ENCODE data around the gene EXOC3L4. TPM values are rescaled to one million over a fixed set of nuclear protein-coding genes. Genes with fewer than 3 reads are reported as not detected.

EXOC3L4 gene
- total and polyA plus RNA-seq, 2 donors (not counting 3 experiments of a cell fraction or from before 2014, with no cell fraction given) = not detected

DNA sequence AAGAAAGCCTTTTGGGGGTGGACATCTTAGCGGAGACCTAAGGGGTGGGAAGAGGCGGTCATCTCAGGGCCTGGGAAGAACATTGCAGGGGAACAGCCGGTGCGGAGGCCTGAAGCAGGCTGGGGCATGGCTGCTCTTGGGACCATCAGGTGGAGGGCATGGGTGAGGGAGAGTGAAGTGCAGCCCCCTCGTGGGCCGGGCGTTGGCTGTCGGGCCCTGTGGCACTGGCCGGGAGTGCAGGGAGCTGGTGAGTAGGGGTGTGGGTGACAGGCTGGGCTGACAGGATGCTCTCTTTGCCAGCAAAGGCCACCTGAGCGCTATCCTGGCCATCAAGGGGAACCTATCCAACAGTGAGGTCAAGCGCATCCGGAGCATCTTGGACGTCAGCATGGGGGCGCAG, 40.4 kb downstream of the EXOC3L4 start:
- peaks cover 7 to 10% of the 10 kb centered on the region in 2 experiments for H3K27me3 ChIP-seq (ENCODE audit: control insufficient read depth in 2 of 2, insufficient read depth in 2 of 2, low read length in 2 of 2)
- H2AFZ ChIP-seq (ENCODE audit: low read depth, low read length) = no peak overlapping the region
- TF ChIP-seq EZH2 (IDR thresholded peaks at IDR 0.05; ENCODE audit: borderline replicate concordance, low read depth, low read length, severe bottlenecking) (no peak), JUN (IDR thresholded peaks at IDR 0.05; ENCODE audit: borderline replicate concordance, insufficient read depth, insufficient read length, low read depth) (no peak), MYC (IDR thresholded peaks at IDR 0.05; ENCODE audit: low read depth, low read length) (no peak), GATA2 (IDR thresholded peaks at IDR 0.05; ENCODE audit: insufficient read depth, insufficient read length, low read depth, low read length) (no peak), FOS (IDR thresholded peaks at IDR 0.05; ENCODE audit: borderline replicate concordance, insufficient read depth, low read length) (no peak), POLR2A (IDR thresholded peaks at IDR 0.05; ENCODE audit: low read depth, low read length) (no peak), POLR2AphosphoS5 (IDR thresholded peaks at IDR 0.05; ENCODE audit: insufficient read depth, low read depth, low read length) (no peak)
- TF ChIP-seq, protein P1, sequence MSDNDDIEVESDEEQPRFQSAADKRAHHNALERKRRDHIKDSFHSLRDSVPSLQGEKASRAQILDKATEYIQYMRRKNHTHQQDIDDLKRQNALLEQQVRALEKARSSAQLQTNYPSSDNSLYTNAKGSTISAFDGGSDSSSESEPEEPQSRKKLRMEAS (IDR thresholded peaks at IDR 0.05; ENCODE audit: insufficient read depth, insufficient read length) = no peak
- TF ChIP-seq, protein P2, sequence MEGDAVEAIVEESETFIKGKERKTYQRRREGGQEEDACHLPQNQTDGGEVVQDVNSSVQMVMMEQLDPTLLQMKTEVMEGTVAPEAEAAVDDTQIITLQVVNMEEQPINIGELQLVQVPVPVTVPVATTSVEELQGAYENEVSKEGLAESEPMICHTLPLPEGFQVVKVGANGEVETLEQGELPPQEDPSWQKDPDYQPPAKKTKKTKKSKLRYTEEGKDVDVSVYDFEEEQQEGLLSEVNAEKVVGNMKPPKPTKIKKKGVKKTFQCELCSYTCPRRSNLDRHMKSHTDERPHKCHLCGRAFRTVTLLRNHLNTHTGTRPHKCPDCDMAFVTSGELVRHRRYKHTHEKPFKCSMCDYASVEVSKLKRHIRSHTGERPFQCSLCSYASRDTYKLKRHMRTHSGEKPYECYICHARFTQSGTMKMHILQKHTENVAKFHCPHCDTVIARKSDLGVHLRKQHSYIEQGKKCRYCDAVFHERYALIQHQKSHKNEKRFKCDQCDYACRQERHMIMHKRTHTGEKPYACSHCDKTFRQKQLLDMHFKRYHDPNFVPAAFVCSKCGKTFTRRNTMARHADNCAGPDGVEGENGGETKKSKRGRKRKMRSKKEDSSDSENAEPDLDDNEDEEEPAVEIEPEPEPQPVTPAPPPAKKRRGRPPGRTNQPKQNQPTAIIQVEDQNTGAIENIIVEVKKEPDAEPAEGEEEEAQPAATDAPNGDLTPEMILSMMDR (IDR thresholded peaks at IDR 0.05; ENCODE audit: extremely low read depth in 1 of 2, insufficient read depth in 1 of 2, low read depth in 1 of 2, low read length in 2 of 2) = no peak
- no TSS peak for BruUV-seq (replicated peaks)
- H3K27ac ChIP-seq (ENCODE audit: insufficient read depth, low read depth, low read length) = no peak overlapping the region
- dilution Hi-C loops (cut with MboI; ENCODE audit: extremely low pct_ligation_motif_present, low sequenced_read_pairs) = no loop called here
- ChIA-PET POLR2A (no interaction called here), CTCF (interaction anchor here (0.9 to 13.7 kb wide), 4 partner anchors 11 to 31 kb away, joined by 3 to 219 read pairs (median 4); partner anchors contain the start of gene TNFAIP2)
- no peak overlapping the region for H3K9ac ChIP-seq (replicated peaks; ENCODE audit: extremely low read depth, insufficient read depth, low read length)
- no peaks in the 10 kb centered on the region for H4K20me1 ChIP-seq (replicated peaks; ENCODE audit: control insufficient read depth, extremely low read depth, insufficient read depth, low read length)
- DNase-seq (ENCODE audit: low read depth, low spot score) = no peak
- no peaks in the 10 kb centered on the region for H3K9me3 ChIP-seq (replicated peaks; ENCODE audit: control insufficient read depth, insufficient read depth, low read length)
- H3K9me1 ChIP-seq (replicated peaks; ENCODE audit: control insufficient read depth, extremely low read depth, insufficient read depth, low read length) = no peaks in the 10 kb centered on the region
- H3K36me3 ChIP-seq (ENCODE audit: control insufficient read depth in 2 of 2, extremely low read depth in 1 of 2, insufficient read depth in 2 of 2, low read length in 2 of 2) = peaks cover 0 to 26% of the 10 kb centered on the region in 2 experiments
- no peak for FAIRE-seq
- intact Hi-C loops (cut with micrococcal nuclease) = no loop called here
- peaks cover 6% of the 10 kb centered on the region for H3K4me1 ChIP-seq (ENCODE audit: control insufficient read depth, extremely low read depth, insufficient read depth, low read length)
- no peaks in the 10 kb centered on the region for H3K79me2 ChIP-seq (ENCODE audit: control insufficient read depth, insufficient read depth, low read length)
- no peak overlapping the region for H3K4me3 ChIP-seq (replicated peaks in 1 of 3; ENCODE audit: insufficient read depth in 1 of 3, low read depth in 1 of 3, low read length in 3 of 3)
- H3K4me2 ChIP-seq (ENCODE audit: insufficient read depth, low read length) = no peak overlapping the region
